Neural progenitor cell (in vitro differentiated cells): ENCODE data around the gene KLF1.

Experiments used
- EZH2 ChIP-seq: fragments of 200-600 bp; sonication (generic); IDR thresholded peaks from 2 replicates; pipeline ENCODE4 v1.6.1; 2017; ENCODE audit warnings: antibody characterized with exemption, mild to moderate bottlenecking, moderate library complexity
- EZH2phosphoT487 ChIP-seq: fragments of 200-600 bp; sonication (generic); IDR thresholded peaks from 2 replicates; pipeline ENCODE4 v1.6.1; 2017; ENCODE audit warnings: antibody characterized with exemption
- TF ChIP-seq, protein P1 (sequence below): fragments of 200-600 bp; sonication (generic); IDR thresholded peaks from 2 replicates; pipeline ENCODE4 v1.5.1; 2017; ENCODE audit warnings: antibody characterized with exemption, mild to moderate bottlenecking

DNA sequence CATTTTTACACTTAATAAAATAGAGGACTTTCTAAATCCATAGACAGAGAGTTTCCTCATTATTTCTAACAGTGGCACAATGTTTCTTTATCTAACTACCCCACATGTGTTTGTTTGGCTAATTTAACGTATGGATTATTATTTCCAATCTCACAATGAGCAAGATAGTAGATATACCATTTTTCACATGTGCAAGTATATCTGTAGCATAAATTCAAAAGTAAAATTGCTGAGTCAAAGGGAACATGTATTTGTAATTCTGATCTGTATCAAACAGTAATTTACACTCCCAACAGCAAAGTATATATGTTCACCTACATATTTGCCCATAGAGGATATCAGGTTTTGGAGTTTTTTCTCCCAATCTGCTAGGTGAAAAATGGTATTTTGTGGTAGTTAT is 30.3 kb downstream of the KLF1 start:
- TF ChIP-seq, protein P1, sequence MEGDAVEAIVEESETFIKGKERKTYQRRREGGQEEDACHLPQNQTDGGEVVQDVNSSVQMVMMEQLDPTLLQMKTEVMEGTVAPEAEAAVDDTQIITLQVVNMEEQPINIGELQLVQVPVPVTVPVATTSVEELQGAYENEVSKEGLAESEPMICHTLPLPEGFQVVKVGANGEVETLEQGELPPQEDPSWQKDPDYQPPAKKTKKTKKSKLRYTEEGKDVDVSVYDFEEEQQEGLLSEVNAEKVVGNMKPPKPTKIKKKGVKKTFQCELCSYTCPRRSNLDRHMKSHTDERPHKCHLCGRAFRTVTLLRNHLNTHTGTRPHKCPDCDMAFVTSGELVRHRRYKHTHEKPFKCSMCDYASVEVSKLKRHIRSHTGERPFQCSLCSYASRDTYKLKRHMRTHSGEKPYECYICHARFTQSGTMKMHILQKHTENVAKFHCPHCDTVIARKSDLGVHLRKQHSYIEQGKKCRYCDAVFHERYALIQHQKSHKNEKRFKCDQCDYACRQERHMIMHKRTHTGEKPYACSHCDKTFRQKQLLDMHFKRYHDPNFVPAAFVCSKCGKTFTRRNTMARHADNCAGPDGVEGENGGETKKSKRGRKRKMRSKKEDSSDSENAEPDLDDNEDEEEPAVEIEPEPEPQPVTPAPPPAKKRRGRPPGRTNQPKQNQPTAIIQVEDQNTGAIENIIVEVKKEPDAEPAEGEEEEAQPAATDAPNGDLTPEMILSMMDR: no peak
- TF ChIP-seq EZH2phosphoT487: no peak
- TF ChIP-seq EZH2: no peak
